Measurements from ENCODE around the gene BCAM. TPM values are rescaled to one million over a fixed set of nuclear protein-coding genes. Genes with fewer than 3 reads are reported as not detected.

BCAM gene
- total RNA-seq, 2 experiments from 2014 or later = not detected

- POLR2A ChIA-PET = interaction anchor here (1.0 kb wide), 1 partner anchor 61 kb away, joined by 3 read pairs; no protein-coding TSS in a partner anchor
- CTCF ChIA-PET = interaction anchor here (1.4 to 2.4 kb wide), 4 partner anchors 11 to 60 kb away, joined by 3 to 14 read pairs (median 8); partner anchors contain the start of gene NECTIN2
Measured at GRCh38 chr19:44785271-44785670, 23.6 kb upstream of the BCAM start.

- ChIA-PET POLR2A (no interaction called here), CTCF (interaction anchor here (0.6 to 1.9 kb wide), 3 partner anchors 58 to 97 kb away, joined by 3 to 5 read pairs (median 4); no protein-coding TSS in a partner anchor)
Measured at GRCh38 chr19:44785993-44786392, 22.9 kb upstream of the BCAM start.

GRCh38 chr19:44788971-44789370 is 19.9 kb upstream of the BCAM start:
- ChIA-PET POLR2A (no interaction called here), CTCF (interaction anchor here (0.8 kb wide), 1 partner anchor 55 kb away, joined by 4 read pairs; no protein-coding TSS in a partner anchor)

GRCh38 chr19:44789943-44790483 is 18.9 kb upstream of the BCAM start:
- POLR2A ChIA-PET = no interaction called here
- CTCF ChIA-PET = interaction anchor here (0.8 kb wide), 1 partner anchor 54 kb away, joined by 4 read pairs; no protein-coding TSS in a partner anchor

GRCh38 chr19:44792281-44792680 is 16.6 kb upstream of the BCAM start:
- ChIA-PET CTCF (interaction anchor here (1.5 kb wide), 1 partner anchor 22 kb away, joined by 3 read pairs; no protein-coding TSS in a partner anchor), POLR2A (no interaction called here)

GRCh38 chr19:44794610-44795009 is 14.3 kb upstream of the BCAM start:
- ChIA-PET POLR2A (interaction anchor here (0.7 kb wide), 1 partner anchor 40 kb away, joined by 9 read pairs; no protein-coding TSS in a partner anchor), CTCF (no interaction called here)

GRCh38 chr19:44795398-44795987 is 13.4 kb upstream of the BCAM start:
- POLR2A ChIA-PET = no interaction called here
- CTCF ChIA-PET = interaction anchor here (1.4 to 2.2 kb wide), 2 partner anchors 11 to 24 kb away, joined by 4 to 12 read pairs; no protein-coding TSS in a partner anchor

- CTCF ChIA-PET = interaction anchor here (1.4 to 2.2 kb wide), 2 partner anchors 13 to 26 kb away, joined by 4 to 12 read pairs; no protein-coding TSS in a partner anchor
- POLR2A ChIA-PET = no interaction called here
Measured at GRCh38 chr19:44796701-44797115, 12.2 kb upstream of the BCAM start.

- POLR2A ChIA-PET = no interaction called here
- CTCF ChIA-PET = interaction anchor here (1.5 kb wide), 1 partner anchor 44 kb away, joined by 5 read pairs; no protein-coding TSS in a partner anchor
Measured at GRCh38 chr19:44799627-44800346, 9.1 kb upstream of the BCAM start.

- ChIA-PET POLR2A (no interaction called here), CTCF (no interaction called here)
Measured at GRCh38 chr19:44800461-44800860, 8.4 kb upstream of the BCAM start.

- CTCF ChIA-PET = no interaction called here
- POLR2A ChIA-PET = no interaction called here
Measured at GRCh38 chr19:44803442-44804428, 5.2 kb upstream of the BCAM start.

GRCh38 chr19:44806291-44806690 is 2.6 kb upstream of the BCAM start:
- CTCF ChIA-PET = no interaction called here
- POLR2A ChIA-PET = no interaction called here

GRCh38 chr19:44807162-44807561 is 1.7 kb upstream of the BCAM start:
- CTCF ChIA-PET = interaction anchor here (0.6 to 1.4 kb wide), 2 partner anchors 32 to 83 kb away, joined by 3 to 4 read pairs; no protein-coding TSS in a partner anchor
- POLR2A ChIA-PET = no interaction called here

GRCh38 chr19:44807652-44808462 is 1.0 kb upstream of the BCAM start:
- ChIA-PET POLR2A (no interaction called here), CTCF (interaction anchor here (1.4 kb wide), 1 partner anchor 84 kb away, joined by 4 read pairs; no protein-coding TSS in a partner anchor)

- ChIA-PET CTCF (no interaction called here), POLR2A (interaction anchor here (0.5 kb wide), 1 partner anchor 16 kb away, joined by 3 read pairs; no protein-coding TSS in a partner anchor)
Measured at GRCh38 chr19:44809577-44810233, 802 bp downstream of the BCAM start.

GRCh38 chr19:44810234-44811121 is 1.6 kb downstream of the BCAM start:
- POLR2A ChIA-PET = no interaction called here

GRCh38 chr19:44811122-44811419 is 2.2 kb downstream of the BCAM start:
- ChIA-PET POLR2A (no interaction called here), CTCF (no interaction called here)

More at GRCh38 chr19:44810234-44811121, 1.6 kb downstream of the BCAM start:
- CTCF ChIA-PET = no interaction called here
